Ishikawa (cell line): ENCODE measurements around the gene IL9R.

Source experiments
- CEBPB ChIP-seq: IDR thresholded peaks from 2 replicates; pipeline ENCODE4 v1.6.1; 2012
- CREB1 ChIP-seq: IDR thresholded peaks from 2 replicates; pipeline ENCODE4 v1.6.1; 2012; ENCODE audit warnings: low read depth
- EGR1 ChIP-seq: IDR thresholded peaks from 2 replicates; pipeline ENCODE4 v1.6.1; 2012
- EP300 ChIP-seq: IDR thresholded peaks from 2 replicates; pipeline ENCODE4 v1.6.1; 2012; ENCODE audit warnings: borderline replicate concordance
- FOXM1 ChIP-seq: IDR thresholded peaks from 2 replicates; pipeline ENCODE4 v1.6.1; 2012; ENCODE audit warnings: low read depth, borderline replicate concordance
- NFIC ChIP-seq: IDR thresholded peaks from 2 replicates; pipeline ENCODE4 v1.6.1; 2012
- RAD21 ChIP-seq: IDR thresholded peaks from 2 replicates; pipeline ENCODE4 v1.6.1; 2012; ENCODE audit warnings: low read depth
- TAF1 ChIP-seq: IDR thresholded peaks from 2 replicates; pipeline ENCODE4 v1.6.1; 2012; ENCODE audit warnings: low read depth, mild to moderate bottlenecking
- TCF12 ChIP-seq: IDR thresholded peaks from 2 replicates; pipeline ENCODE4 v1.6.1; 2012; ENCODE audit warnings: low read depth
- TEAD4 ChIP-seq: IDR thresholded peaks from 2 replicates; pipeline ENCODE4 v1.6.1; 2012
- USF1 ChIP-seq: IDR thresholded peaks from 2 replicates; pipeline ENCODE4 v1.6.1; 2012
- YY1 ChIP-seq: IDR thresholded peaks from 2 replicates; pipeline ENCODE4 v1.6.1; 2012; ENCODE audit warnings: low read depth
- ZBTB7A ChIP-seq: IDR thresholded peaks from 2 replicates; pipeline ENCODE4 v1.6.1; 2012; ENCODE audit warnings: low read depth
- TF ChIP-seq, protein P1 (sequence below): IDR thresholded peaks from 2 replicates; pipeline ENCODE4 v1.6.1; 2012
- TF ChIP-seq, protein P2 (sequence below): IDR thresholded peaks from 2 replicates; pipeline ENCODE4 v1.6.1; 2012; ENCODE audit warnings: low read depth, mild to moderate bottlenecking

The IL9R gene

DNA sequence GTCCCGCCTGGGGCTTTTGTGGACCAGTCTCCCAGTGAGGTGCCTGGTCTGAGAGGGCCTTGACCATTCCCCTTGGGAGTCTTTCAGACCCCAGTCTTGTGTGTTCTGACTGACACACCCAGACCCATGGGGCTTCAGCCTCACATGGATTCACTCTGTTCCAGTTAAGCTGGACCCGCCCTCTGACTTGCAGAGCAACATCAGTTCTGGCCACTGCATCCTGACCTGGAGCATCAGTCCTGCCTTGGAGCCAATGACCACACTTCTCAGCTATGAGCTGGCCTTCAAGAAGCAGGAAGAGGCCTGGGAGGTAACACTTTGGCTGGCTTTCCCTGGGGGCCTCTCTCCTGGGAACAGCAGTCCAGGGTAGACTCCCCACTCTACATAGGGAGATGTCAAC is 6.8 kb downstream of the IL9R start:
- TF ChIP-seq, protein P1, sequence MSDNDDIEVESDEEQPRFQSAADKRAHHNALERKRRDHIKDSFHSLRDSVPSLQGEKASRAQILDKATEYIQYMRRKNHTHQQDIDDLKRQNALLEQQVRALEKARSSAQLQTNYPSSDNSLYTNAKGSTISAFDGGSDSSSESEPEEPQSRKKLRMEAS = no peak
- no peak for TF ChIP-seq EP300
- TF ChIP-seq, protein P2, sequence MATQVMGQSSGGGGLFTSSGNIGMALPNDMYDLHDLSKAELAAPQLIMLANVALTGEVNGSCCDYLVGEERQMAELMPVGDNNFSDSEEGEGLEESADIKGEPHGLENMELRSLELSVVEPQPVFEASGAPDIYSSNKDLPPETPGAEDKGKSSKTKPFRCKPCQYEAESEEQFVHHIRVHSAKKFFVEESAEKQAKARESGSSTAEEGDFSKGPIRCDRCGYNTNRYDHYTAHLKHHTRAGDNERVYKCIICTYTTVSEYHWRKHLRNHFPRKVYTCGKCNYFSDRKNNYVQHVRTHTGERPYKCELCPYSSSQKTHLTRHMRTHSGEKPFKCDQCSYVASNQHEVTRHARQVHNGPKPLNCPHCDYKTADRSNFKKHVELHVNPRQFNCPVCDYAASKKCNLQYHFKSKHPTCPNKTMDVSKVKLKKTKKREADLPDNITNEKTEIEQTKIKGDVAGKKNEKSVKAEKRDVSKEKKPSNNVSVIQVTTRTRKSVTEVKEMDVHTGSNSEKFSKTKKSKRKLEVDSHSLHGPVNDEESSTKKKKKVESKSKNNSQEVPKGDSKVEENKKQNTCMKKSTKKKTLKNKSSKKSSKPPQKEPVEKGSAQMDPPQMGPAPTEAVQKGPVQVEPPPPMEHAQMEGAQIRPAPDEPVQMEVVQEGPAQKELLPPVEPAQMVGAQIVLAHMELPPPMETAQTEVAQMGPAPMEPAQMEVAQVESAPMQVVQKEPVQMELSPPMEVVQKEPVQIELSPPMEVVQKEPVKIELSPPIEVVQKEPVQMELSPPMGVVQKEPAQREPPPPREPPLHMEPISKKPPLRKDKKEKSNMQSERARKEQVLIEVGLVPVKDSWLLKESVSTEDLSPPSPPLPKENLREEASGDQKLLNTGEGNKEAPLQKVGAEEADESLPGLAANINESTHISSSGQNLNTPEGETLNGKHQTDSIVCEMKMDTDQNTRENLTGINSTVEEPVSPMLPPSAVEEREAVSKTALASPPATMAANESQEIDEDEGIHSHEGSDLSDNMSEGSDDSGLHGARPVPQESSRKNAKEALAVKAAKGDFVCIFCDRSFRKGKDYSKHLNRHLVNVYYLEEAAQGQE = no peak
- TF ChIP-seq YY1 = no peak
- TF ChIP-seq NFIC = no peak
- no peak for TF ChIP-seq CREB1
- TF ChIP-seq TAF1 = no peak
- no peak for TF ChIP-seq ZBTB7A

GRCh38 chrX:156004740-156005139 is 7.2 kb downstream of the IL9R start:
- TF ChIP-seq EGR1 (no peak), NFIC (no peak), TEAD4 (no peak), FOXM1 (no peak), CREB1 (no peak), RAD21 (no peak), CEBPB (no peak), YY1 (no peak)
- TF ChIP-seq, protein P2 = no peak
- TF ChIP-seq, protein P1 = no peak

DNA sequence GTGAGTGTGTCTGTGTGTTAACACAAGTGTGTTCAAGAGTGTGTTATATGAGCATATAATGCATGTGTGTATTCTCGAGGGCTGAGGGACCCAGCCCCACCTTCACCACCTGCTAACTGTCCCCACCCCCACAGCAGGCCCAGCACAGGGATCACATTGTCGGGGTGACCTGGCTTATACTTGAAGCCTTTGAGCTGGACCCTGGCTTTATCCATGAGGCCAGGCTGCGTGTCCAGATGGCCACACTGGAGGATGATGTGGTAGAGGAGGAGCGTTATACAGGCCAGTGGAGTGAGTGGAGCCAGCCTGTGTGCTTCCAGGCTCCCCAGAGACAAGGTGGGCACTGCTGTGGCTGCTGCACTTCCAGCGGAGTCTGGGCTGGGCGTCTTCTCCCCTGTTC is 7.6 kb downstream of the IL9R start:
- TF ChIP-seq CREB1 (no peak), RAD21 (no peak), ZBTB7A (no peak), FOXM1 (no peak), CEBPB (no peak), TCF12 (no peak), EP300 (no peak), YY1 (no peak), NFIC (no peak), EGR1 (no peak), TAF1 (no peak), TEAD4 (no peak), USF1 (no peak)
- TF ChIP-seq, protein P1 = no peak
- TF ChIP-seq, protein P2 = no peak

- TF ChIP-seq, protein P1 = no peak
- no peak for TF ChIP-seq CREB1
- TF ChIP-seq TCF12 = no peak
- TF ChIP-seq NFIC = no peak
- TF ChIP-seq CEBPB = no peak
- no peak for TF ChIP-seq ZBTB7A
- TF ChIP-seq USF1 = no peak
- no peak for TF ChIP-seq TAF1
- TF ChIP-seq YY1 = no peak
- TF ChIP-seq FOXM1 = no peak
- no peak for TF ChIP-seq EGR1
Measured at GRCh38 chrX:156008915-156009314, 11.4 kb downstream of the IL9R start.
